ENCODE results near the gene PLD2.

DNA sequence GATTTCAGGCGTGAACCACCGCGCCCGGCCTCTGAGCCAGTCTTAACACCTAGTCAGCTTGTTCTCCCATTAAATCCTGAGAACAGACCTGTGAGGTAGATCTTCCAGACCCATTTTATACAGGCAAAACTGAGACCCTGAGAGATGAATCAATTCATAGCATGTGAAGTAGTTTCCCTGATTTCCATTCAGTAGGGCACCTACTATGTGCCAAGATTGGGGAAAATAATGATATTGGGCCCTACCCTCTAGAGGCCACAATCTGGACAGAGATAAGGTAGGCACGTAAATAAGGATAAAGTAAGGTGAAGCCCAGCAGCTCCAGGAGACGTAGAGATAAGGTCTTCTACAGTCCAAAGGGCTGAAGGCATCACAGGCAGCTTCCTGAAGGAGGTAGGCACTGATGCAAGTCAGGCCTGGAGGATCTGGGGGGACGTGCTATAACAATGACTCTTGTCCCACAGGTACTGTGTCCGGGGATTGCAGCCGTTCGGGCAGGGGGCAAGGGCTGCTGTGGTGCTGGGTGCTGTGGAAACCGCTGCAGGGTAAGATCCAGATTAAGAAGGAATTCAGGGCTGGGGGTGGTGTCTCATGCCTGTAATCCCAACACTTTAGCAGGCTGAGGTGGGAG, 26.5 kb upstream of the PLD2 start:
- TF ChIP-seq ZNF138 (tag by site-specific recombination; IDR thresholded peaks at IDR 0.05; ENCODE audit: borderline replicate concordance) (no peak), ZNF785 (tag by site-specific recombination; IDR thresholded peaks at IDR 0.05) (no peak), ZNF335 (tag by site-specific recombination; conservative IDR thresholded peaks at IDR 0.05) (no peak)
- TF ChIP-seq, protein P1, sequence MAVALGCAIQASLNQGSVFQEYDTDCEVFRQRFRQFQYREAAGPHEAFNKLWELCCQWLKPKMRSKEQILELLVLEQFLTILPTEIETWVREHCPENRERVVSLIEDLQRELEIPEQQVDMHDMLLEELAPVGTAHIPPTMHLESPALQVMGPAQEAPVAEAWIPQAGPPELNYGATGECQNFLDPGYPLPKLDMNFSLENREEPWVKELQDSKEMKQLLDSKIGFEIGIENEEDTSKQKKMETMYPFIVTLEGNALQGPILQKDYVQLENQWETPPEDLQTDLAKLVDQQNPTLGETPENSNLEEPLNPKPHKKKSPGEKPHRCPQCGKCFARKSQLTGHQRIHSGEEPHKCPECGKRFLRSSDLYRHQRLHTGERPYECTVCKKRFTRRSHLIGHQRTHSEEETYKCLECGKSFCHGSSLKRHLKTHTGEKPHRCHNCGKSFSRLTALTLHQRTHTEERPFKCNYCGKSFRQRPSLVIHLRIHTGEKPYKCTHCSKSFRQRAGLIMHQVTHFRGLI (tag by site-specific recombination; IDR thresholded peaks at IDR 0.05), result no peak

Measured in HEK293 (cell line).